Measurements from ENCODE around the gene RRP15.

Gene RRP15

GRCh38 chr1:218341325-218341724 is 56.2 kb downstream of the RRP15 start:
- Histone ChIP-seq H2BK12ac (ENCODE audit: low read length) (no peak overlapping the region), H2AFZ (ENCODE audit: low read length) (no peak overlapping the region), H3K14ac (ENCODE audit: low read length) (no peak overlapping the region), H3K18ac (ENCODE audit: low read length) (no peak overlapping the region), H3K79me1 (ENCODE audit: low read depth, low read length) (no peaks in the 10 kb centered on the region), H2BK15ac (ENCODE audit: low read length) (no peak overlapping the region), H4K8ac (ENCODE audit: low read depth, low read length) (no peak overlapping the region), H4K91ac (ENCODE audit: low read depth, low read length, poor library complexity) (no peak overlapping the region), H3K27me3 (ENCODE audit: control insufficient read depth in 3 of 3, insufficient read depth in 3 of 3, low read depth in 1 of 3, low read length in 3 of 3) (peaks cover 0 to 4% (median 0%) of the 10 kb centered on the region in 3 experiments), H2AK5ac (ENCODE audit: low read depth, low read length) (no peak overlapping the region), H3K9me3 (replicated peaks in 1 of 2; ENCODE audit: control insufficient read depth in 2 of 2, insufficient read depth in 1 of 2, low read depth in 1 of 2, low read length in 2 of 2) (no peaks in the 10 kb centered on the region), H3K36me3 (replicated peaks in 1 of 2; ENCODE audit: control insufficient read depth in 2 of 2, insufficient read depth in 2 of 2, low read length in 2 of 2) (no peaks in the 10 kb centered on the region), H3K4me2 (ENCODE audit: insufficient read depth, low read length, poor library complexity, severe bottlenecking) (no peak overlapping the region), H2BK120ac (ENCODE audit: low read depth, low read length) (no peak overlapping the region), H3K23ac (ENCODE audit: low read depth, low read length, poor library complexity) (no peak overlapping the region), H2BK5ac (ENCODE audit: low read length) (no peak overlapping the region), H3K4ac (ENCODE audit: low read length) (no peak overlapping the region), H3K4me3 (ENCODE audit: low read length in 2 of 2) (no peak overlapping the region), H3K4me1 (ENCODE audit: control insufficient read depth in 2 of 2, insufficient read depth in 1 of 2, low read depth in 1 of 2, low read length in 2 of 2) (peaks cover 0 to 5% of the 10 kb centered on the region in 2 donors), H3K9ac (ENCODE audit: low read depth, low read length, poor library complexity) (no peak overlapping the region), H3K27ac (replicated peaks; ENCODE audit: low read length) (no peak overlapping the region)
- DNase-seq (ENCODE audit: low spot score) = no peak
- no CpG with 5 or more reads among the region's 1 CpG for WGBS, 2 donors (ENCODE audit: extremely low coverage in 2 of 2, insufficient read length in 2 of 2, insufficient replicate concordance in 1 of 2)

- H2BK12ac ChIP-seq (ENCODE audit: low read length) = no peak overlapping the region
- no peak overlapping the region for H3K18ac ChIP-seq (ENCODE audit: low read length)
- peaks cover 0 to 4% (median 0%) of the 10 kb centered on the region in 3 experiments for H3K27me3 ChIP-seq (ENCODE audit: control insufficient read depth in 3 of 3, insufficient read depth in 3 of 3, low read depth in 1 of 3, low read length in 3 of 3)
- no peak overlapping the region for H2BK5ac ChIP-seq (ENCODE audit: low read length)
- H2BK15ac ChIP-seq (ENCODE audit: low read length) = no peak overlapping the region
- no peak overlapping the region for H3K14ac ChIP-seq (ENCODE audit: low read length)
- no peak overlapping the region for H2AK5ac ChIP-seq (ENCODE audit: low read depth, low read length)
- H3K9me3 ChIP-seq (replicated peaks in 1 of 2; ENCODE audit: control insufficient read depth in 2 of 2, insufficient read depth in 1 of 2, low read depth in 1 of 2, low read length in 2 of 2) = no peaks in the 10 kb centered on the region
- H3K4me1 ChIP-seq (ENCODE audit: control insufficient read depth in 2 of 2, insufficient read depth in 1 of 2, low read depth in 1 of 2, low read length in 2 of 2) = peaks cover 0 to 3% of the 10 kb centered on the region in 2 donors
- H3K4ac ChIP-seq (ENCODE audit: low read length) = no peak overlapping the region
- no peaks in the 10 kb centered on the region for H3K36me3 ChIP-seq (replicated peaks in 1 of 2; ENCODE audit: control insufficient read depth in 2 of 2, insufficient read depth in 2 of 2, low read length in 2 of 2)
- no peak overlapping the region for H4K8ac ChIP-seq (ENCODE audit: low read depth, low read length)
- H2AFZ ChIP-seq (ENCODE audit: low read length) = no peak overlapping the region
- H2BK120ac ChIP-seq (ENCODE audit: low read depth, low read length) = no peak overlapping the region
- no peak overlapping the region for H3K23ac ChIP-seq (ENCODE audit: low read depth, low read length, poor library complexity)
- H3K4me2 ChIP-seq (ENCODE audit: insufficient read depth, low read length, poor library complexity, severe bottlenecking) = no peak overlapping the region
- DNase-seq (ENCODE audit: low spot score) = no peak
- H3K4me3 ChIP-seq (ENCODE audit: low read length in 2 of 2) = no peak overlapping the region
- no peak overlapping the region for H3K27ac ChIP-seq (replicated peaks; ENCODE audit: low read length)
- H3K9ac ChIP-seq (ENCODE audit: low read depth, low read length, poor library complexity) = no peak overlapping the region
- no CpG with 5 or more reads among the region's 4 CpGs for WGBS, 2 donors (ENCODE audit: extremely low coverage in 2 of 2, insufficient read length in 2 of 2, insufficient replicate concordance in 1 of 2)
- no peak overlapping the region for H4K91ac ChIP-seq (ENCODE audit: low read depth, low read length, poor library complexity)
- no peaks in the 10 kb centered on the region for H3K79me1 ChIP-seq (ENCODE audit: low read depth, low read length)
Measured at GRCh38 chr1:218342091-218342490, 57.0 kb downstream of the RRP15 start.

DNA sequence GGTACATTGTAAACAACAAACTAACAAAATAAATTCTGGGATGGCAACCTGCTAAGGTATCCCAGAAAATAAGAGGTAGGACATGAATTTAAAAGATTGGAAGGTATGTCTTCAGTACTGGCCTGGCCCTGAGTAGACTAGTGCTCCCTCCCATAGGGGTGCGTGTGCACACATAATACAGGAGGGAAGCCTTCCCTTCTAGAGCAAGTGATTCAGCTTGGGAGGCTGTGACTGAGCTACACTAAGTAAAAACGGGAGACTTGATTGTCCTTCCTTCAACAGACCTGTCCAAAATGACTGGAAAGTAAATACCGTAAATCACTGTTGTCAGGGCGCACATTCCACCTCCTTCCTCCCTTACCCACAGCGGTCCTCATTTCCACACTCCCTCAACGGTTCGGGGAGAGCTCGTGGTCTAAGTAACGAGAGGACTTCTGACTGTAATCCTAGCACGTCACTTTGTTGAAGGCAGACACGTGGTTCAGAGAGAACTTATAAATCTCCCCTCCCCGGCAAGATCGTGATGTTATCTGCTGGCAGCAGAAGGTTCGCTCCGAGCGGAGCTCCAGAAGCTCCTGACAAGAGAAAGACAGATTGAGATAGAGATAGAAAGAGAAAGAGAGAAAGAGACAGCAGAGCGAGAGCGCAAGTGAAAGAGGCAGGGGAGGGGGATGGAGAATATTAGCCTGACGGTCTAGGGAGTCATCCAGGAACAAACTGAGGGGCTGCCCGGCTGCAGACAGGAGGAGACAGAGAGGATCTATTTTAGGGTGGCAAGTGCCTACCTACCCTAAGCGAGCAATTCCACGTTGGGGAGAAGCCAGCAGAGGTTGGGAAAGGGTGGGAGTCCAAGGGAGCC is 60.0 kb downstream of the RRP15 start, which contains the start of gene TGFB2:
Gene TGFB2, plus strand, starts transcription at position 523 of the 859 bp plus-strand sequence. CDS start 1,366 bp downstream, outside the sequence.
- H3K4ac ChIP-seq (ENCODE audit: low read length) = no peak within 1 kb of the TSS
- peak within 1 kb of the TSS; percentile 92 for H3K9ac ChIP-seq (ENCODE audit: low read depth, low read length, poor library complexity)
- H3K4me3 ChIP-seq (ENCODE audit: low read length in 2 of 2) = peak within 1 kb of the TSS; percentile 60 to 88
- peak within 1 kb of the TSS; percentile 61 for H3K23ac ChIP-seq (ENCODE audit: low read depth, low read length, poor library complexity)
- H3K27ac ChIP-seq (replicated peaks; ENCODE audit: low read length) = no peak within 1 kb of the TSS
- H2BK15ac ChIP-seq (ENCODE audit: low read length) = peak within 1 kb of the TSS; percentile 87
- peak within 1 kb of the TSS; percentile 89 for H3K18ac ChIP-seq (ENCODE audit: low read length)
- no peaks in the 10 kb centered on the region for H3K9me3 ChIP-seq (replicated peaks in 1 of 2; ENCODE audit: control insufficient read depth in 2 of 2, insufficient read depth in 1 of 2, low read depth in 1 of 2, low read length in 2 of 2)
- H2AK5ac ChIP-seq (ENCODE audit: low read depth, low read length) = no peak within 1 kb of the TSS
- no CpG with 5 or more reads among the region's 22 CpGs for WGBS, 2 donors (ENCODE audit: extremely low coverage in 2 of 2, insufficient read length in 2 of 2, insufficient replicate concordance in 1 of 2)
- peak within 1 kb of the TSS; percentile 76 for H2BK120ac ChIP-seq (ENCODE audit: low read depth, low read length)
- H3K36me3 ChIP-seq (replicated peaks in 1 of 2; ENCODE audit: control insufficient read depth in 2 of 2, insufficient read depth in 2 of 2, low read length in 2 of 2) = no peaks in the 10 kb centered on the region
- peak within 1 kb of the TSS; percentile 87 for H3K4me2 ChIP-seq (ENCODE audit: insufficient read depth, low read length, poor library complexity, severe bottlenecking)
- peak within 1 kb of the TSS; percentile 39 for H3K14ac ChIP-seq (ENCODE audit: low read length)
- no peak for DNase-seq (ENCODE audit: low spot score)
- peak within 1 kb of the TSS; percentile 68 for H2BK12ac ChIP-seq (ENCODE audit: low read length)
- H4K8ac ChIP-seq (ENCODE audit: low read depth, low read length) = peak within 1 kb of the TSS; percentile 57
- H2BK5ac ChIP-seq (ENCODE audit: low read length) = no peak within 1 kb of the TSS
- H3K4me1 ChIP-seq (ENCODE audit: control insufficient read depth in 2 of 2, insufficient read depth in 1 of 2, low read depth in 1 of 2, low read length in 2 of 2) = peaks cover 2% of the 10 kb centered on the region in 2 donors
- peak within 1 kb of the TSS; percentile 95 for H2AFZ ChIP-seq (ENCODE audit: low read length)
- H3K79me1 ChIP-seq (ENCODE audit: low read depth, low read length) = no peaks in the 10 kb centered on the region
- no peak within 1 kb of the TSS for H4K91ac ChIP-seq (ENCODE audit: low read depth, low read length, poor library complexity)
- H3K27me3 ChIP-seq (ENCODE audit: control insufficient read depth in 3 of 3, insufficient read depth in 3 of 3, low read depth in 1 of 3, low read length in 3 of 3) = peaks cover 0 to 4% (median 0%) of the 10 kb centered on the region in 3 experiments

DNA sequence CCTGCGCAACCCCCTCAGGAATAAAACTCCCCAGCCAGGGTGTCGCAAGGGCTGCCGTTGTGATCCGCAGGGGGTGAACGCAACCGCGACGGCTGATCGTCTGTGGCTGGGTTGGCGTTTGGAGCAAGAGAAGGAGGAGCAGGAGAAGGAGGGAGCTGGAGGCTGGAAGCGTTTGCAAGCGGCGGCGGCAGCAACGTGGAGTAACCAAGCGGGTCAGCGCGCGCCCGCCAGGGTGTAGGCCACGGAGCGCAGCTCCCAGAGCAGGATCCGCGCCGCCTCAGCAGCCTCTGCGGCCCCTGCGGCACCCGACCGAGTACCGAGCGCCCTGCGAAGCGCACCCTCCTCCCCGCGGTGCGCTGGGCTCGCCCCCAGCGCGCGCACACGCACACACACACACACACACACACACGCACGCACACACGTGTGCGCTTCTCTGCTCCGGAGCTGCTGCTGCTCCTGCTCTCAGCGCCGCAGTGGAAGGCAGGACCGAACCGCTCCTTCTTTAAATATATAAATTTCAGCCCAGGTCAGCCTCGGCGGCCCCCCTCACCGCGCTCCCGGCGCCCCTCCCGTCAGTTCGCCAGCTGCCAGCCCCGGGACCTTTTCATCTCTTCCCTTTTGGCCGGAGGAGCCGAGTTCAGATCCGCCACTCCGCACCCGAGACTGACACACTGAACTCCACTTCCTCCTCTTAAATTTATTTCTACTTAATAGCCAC is 60.7 kb downstream of the RRP15 start:
- H4K91ac ChIP-seq (ENCODE audit: low read depth, low read length, poor library complexity) = no peak overlapping the region
- H3K27ac ChIP-seq (replicated peaks; ENCODE audit: low read length) = no peak overlapping the region
- no peak overlapping the region for H2BK5ac ChIP-seq (ENCODE audit: low read length)
- peaks cover 0 to 4% (median 0%) of the 10 kb centered on the region in 3 experiments for H3K27me3 ChIP-seq (ENCODE audit: control insufficient read depth in 3 of 3, insufficient read depth in 3 of 3, low read depth in 1 of 3, low read length in 3 of 3)
- H3K9ac ChIP-seq (ENCODE audit: low read depth, low read length, poor library complexity) = peak overlapping the region; percentile 92
- H3K4me2 ChIP-seq (ENCODE audit: insufficient read depth, low read length, poor library complexity, severe bottlenecking) = peak overlapping the region; percentile 87
- no peak overlapping the region for H3K4ac ChIP-seq (ENCODE audit: low read length)
- no peak for DNase-seq (ENCODE audit: low spot score)
- peak overlapping the region; percentile 60 to 88 for H3K4me3 ChIP-seq (ENCODE audit: low read length in 2 of 2)
- H3K23ac ChIP-seq (ENCODE audit: low read depth, low read length, poor library complexity) = peak overlapping the region; percentile 61
- peak overlapping the region; percentile 95 for H2AFZ ChIP-seq (ENCODE audit: low read length)
- no peak overlapping the region for H2AK5ac ChIP-seq (ENCODE audit: low read depth, low read length)
- H2BK120ac ChIP-seq (ENCODE audit: low read depth, low read length) = peak overlapping the region; percentile 76
- no peaks in the 10 kb centered on the region for H3K36me3 ChIP-seq (replicated peaks in 1 of 2; ENCODE audit: control insufficient read depth in 2 of 2, insufficient read depth in 2 of 2, low read length in 2 of 2)
- peaks cover 2 to 4% of the 10 kb centered on the region in 2 donors for H3K4me1 ChIP-seq (ENCODE audit: control insufficient read depth in 2 of 2, insufficient read depth in 1 of 2, low read depth in 1 of 2, low read length in 2 of 2)
- peak overlapping the region; percentile 87 for H2BK15ac ChIP-seq (ENCODE audit: low read length)
- peak overlapping the region; percentile 89 for H3K18ac ChIP-seq (ENCODE audit: low read length)
- H3K9me3 ChIP-seq (replicated peaks in 1 of 2; ENCODE audit: control insufficient read depth in 2 of 2, insufficient read depth in 1 of 2, low read depth in 1 of 2, low read length in 2 of 2) = no peaks in the 10 kb centered on the region
- peak overlapping the region; percentile 68 for H2BK12ac ChIP-seq (ENCODE audit: low read length)
- H3K14ac ChIP-seq (ENCODE audit: low read length) = peak overlapping the region; percentile 39
- WGBS, 2 donors (ENCODE audit: extremely low coverage in 2 of 2, insufficient read length in 2 of 2, insufficient replicate concordance in 1 of 2) = no CpG with 5 or more reads among the region's 64 CpGs
- H4K8ac ChIP-seq (ENCODE audit: low read depth, low read length) = peak overlapping the region; percentile 57
- H3K79me1 ChIP-seq (ENCODE audit: low read depth, low read length) = no peaks in the 10 kb centered on the region
